GM23338 (cell line): Measurements from ENCODE around the gene GFRA1. TPM values are rescaled to one million over a fixed set of nuclear protein-coding genes. Genes with fewer than 3 reads are reported as not detected.
A peak's percentile ranks its signal among the peaks of the same experiment; 100 is the strongest.

Experiments
- ATAC-seq: fragments of 200-7000 bp; cut with Tn5 transposase; 3 replicates; pipeline ENCODE4 v1.9.1; 2020
- DNase-seq: peaks from one replicate; pipeline ENCODE4 v3.0.0-alpha.2; 2015; ENCODE audit warnings: low spot score
- H2AFZ ChIP-seq: fragments of 200-600 bp; sonication (generic); 2 replicates; pipeline ENCODE4 v1.8.0; 2016; ENCODE audit warnings: antibody characterized with exemption, mild to moderate bottlenecking, moderate library complexity
- H3F3A ChIP-seq: fragments of 200-600 bp; sonication (generic); replicated peaks from 2 replicates; pipeline ENCODE4 v1.8.0; 2017; ENCODE audit warnings: antibody characterized with exemption, mixed run types, low read depth
- H3K27ac ChIP-seq: fragments of 200-600 bp; sonication (generic); 2 replicates; pipeline ENCODE4 v1.6.1; 2016; ENCODE audit warnings: low read depth
- H3K27me3 ChIP-seq: fragments of 200-600 bp; sonication (generic); 2 replicates; pipeline ENCODE4 v1.8.0; 2016; ENCODE audit warnings: mild to moderate bottlenecking, mixed run types, moderate library complexity; ENCODE audit not compliant: insufficient read depth
- H3K36me3 ChIP-seq: fragments of 200-600 bp; sonication (generic); 2 replicates; pipeline ENCODE4 v1.8.0; 2016; ENCODE audit warnings: mild to moderate bottlenecking; ENCODE audit not compliant: insufficient read depth
- H3K4me1 ChIP-seq: fragments of 200-600 bp; sonication (generic); 2 replicates; pipeline ENCODE4 v1.8.0; 2016; ENCODE audit warnings: mild to moderate bottlenecking, moderate library complexity; ENCODE audit not compliant: insufficient read depth
- H3K4me2 ChIP-seq: fragments of 200-600 bp; sonication (generic); 2 replicates; pipeline ENCODE4 v1.7.1; 2017; ENCODE audit warnings: mixed run types
- H3K4me3 ChIP-seq: fragments of 200-600 bp; sonication (generic); 2 replicates; pipeline ENCODE4 v1.6.1; 2016; ENCODE audit warnings: mixed run types
- H3K79me2 ChIP-seq: fragments of 200-600 bp; sonication (generic); replicated peaks from 2 replicates; pipeline ENCODE4 v1.8.0; 2017; ENCODE audit warnings: mild to moderate bottlenecking; ENCODE audit not compliant: insufficient read depth
- H3K9me2 ChIP-seq: fragments of 200-600 bp; sonication (generic); 2 replicates; pipeline ENCODE4 v1.8.0; 2017; ENCODE audit not compliant: insufficient read depth
- H4K20me1 ChIP-seq: fragments of 200-600 bp; sonication (generic); replicated peaks from 2 replicates; pipeline ENCODE4 v1.8.0; 2017; ENCODE audit warnings: mild to moderate bottlenecking; ENCODE audit not compliant: insufficient read depth
- H3K27ac Mint-ChIP-seq: 2 replicates; pipeline ENCODE4 v1.8.0; 2020; ENCODE audit warnings: inconsistent platforms, mild to moderate bottlenecking, moderate library complexity, mixed read lengths
- H3K27me3 Mint-ChIP-seq: 3 replicates; pipeline ENCODE4 v1.8.0; 2022; ENCODE audit warnings: low read depth, mild to moderate bottlenecking, moderate library complexity, mixed read lengths, inconsistent platforms; ENCODE audit not compliant: insufficient read depth, poor library complexity
- H3K36me3 Mint-ChIP-seq: 3 replicates; pipeline ENCODE4 v1.8.0; 2021; ENCODE audit warnings: low read depth, mild to moderate bottlenecking, inconsistent platforms, moderate library complexity, mixed read lengths
- H3K4me1 Mint-ChIP-seq: 3 replicates; pipeline ENCODE4 v1.8.0; 2020; ENCODE audit warnings: mild to moderate bottlenecking, inconsistent platforms, mixed read lengths
- H3K4me3 Mint-ChIP-seq: 3 replicates; pipeline ENCODE4 v1.8.0; 2021; ENCODE audit warnings: moderate library complexity, mild to moderate bottlenecking, inconsistent platforms, mixed read lengths
- H3K9me3 Mint-ChIP-seq: 3 replicates; pipeline ENCODE4 v1.8.0; 2020; ENCODE audit warnings: moderate library complexity, mild to moderate bottlenecking, inconsistent platforms, mixed read lengths
- CREB1 ChIP-seq: fragments of 250-450 bp; sonication (Bioruptor Pico); IDR thresholded peaks from 2 replicates; pipeline ENCODE4 v1.5.0; 2020; ENCODE audit warnings: low read depth, mild to moderate bottlenecking, moderate library complexity
- EZH2phosphoT487 ChIP-seq: fragments of 200-600 bp; sonication (generic); IDR thresholded peaks from one replicate; pipeline ENCODE4 v1.8.1; 2018; ENCODE audit warnings: antibody characterized with exemption; ENCODE audit not compliant: unreplicated experiment
- JUNB ChIP-seq: IDR thresholded peaks from one replicate; pipeline ENCODE4 v1.6.1; 2016; ENCODE audit warnings: antibody characterized with exemption; ENCODE audit not compliant: unreplicated experiment
- NANOG ChIP-seq: IDR thresholded peaks from 2 replicates; pipeline ENCODE4 v1.6.1; 2016; ENCODE audit warnings: antibody characterized with exemption, borderline replicate concordance
- POLR2AphosphoS5 ChIP-seq: IDR thresholded peaks from 2 replicates; pipeline ENCODE4 v1.6.1; 2016; ENCODE audit warnings: antibody characterized with exemption, low read depth
- STAT1 ChIP-seq: IDR thresholded peaks from one replicate; pipeline ENCODE4 v1.6.1; 2016; ENCODE audit warnings: antibody characterized with exemption; ENCODE audit not compliant: unreplicated experiment
- ZNF114 ChIP-seq: fragments of 250-450 bp; sonication (Bioruptor Pico); IDR thresholded peaks from 2 replicates; pipeline ENCODE4 v1.5.0; 2020; ENCODE audit warnings: mild to moderate bottlenecking, moderate library complexity
- polyA plus RNA-seq: library from polyadenylated mRNA; unstranded; fragments of >200 nt; fragmentation: Nextera tagmentation; extraction: Ambion mirVana; gene quantifications from 2 replicates; pipeline ENCODE4 v1.2.1, GENCODE V29; 2016
- total RNA-seq: library from RNA; depleted of rRNA; stranded (reverse); fragments of >200 nt; shearing (Covaris generic); gene quantifications from 2 replicates; pipeline ENCODE4 v1.2.3, GENCODE V29; 2014
- TF ChIP-seq, protein P1 (sequence below): fragments of 250-450 bp; sonication (Bioruptor Pico); IDR thresholded peaks from 2 replicates; pipeline ENCODE4 v1.5.0; 2020; ENCODE audit warnings: mild to moderate bottlenecking, moderate library complexity
- TF ChIP-seq, protein P2 (sequence below): IDR thresholded peaks from 2 replicates; pipeline ENCODE4 v1.6.1; 2016; ENCODE audit warnings: antibody characterized with exemption

Gene GFRA1
- total and polyA plus RNA-seq, 2 experiments from 2014 or later, result 1.4 to 2.8 TPM

DNA sequence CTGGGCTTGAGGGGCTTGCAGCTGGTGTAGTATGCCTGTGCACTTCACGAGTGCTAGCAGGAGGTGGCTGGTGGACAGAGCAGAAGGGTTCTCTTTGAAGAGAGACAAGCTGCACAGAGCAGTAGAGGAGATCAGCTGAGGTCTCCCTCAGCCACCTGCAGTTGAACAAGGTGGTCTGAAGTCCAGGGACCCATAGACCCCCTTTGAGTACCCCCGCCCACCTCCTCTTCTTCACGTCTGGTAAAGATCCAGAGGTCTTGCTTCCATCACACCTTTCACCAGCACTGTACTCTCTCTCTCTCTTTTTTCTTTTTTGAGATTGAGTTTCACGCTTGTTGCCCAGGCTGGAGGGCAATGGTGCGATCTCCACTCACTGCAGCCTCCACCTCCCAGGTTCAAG lies 157.2 kb downstream of the GFRA1 start (continued):
- no peak for TF ChIP-seq JUNB
- TF ChIP-seq, protein P1, sequence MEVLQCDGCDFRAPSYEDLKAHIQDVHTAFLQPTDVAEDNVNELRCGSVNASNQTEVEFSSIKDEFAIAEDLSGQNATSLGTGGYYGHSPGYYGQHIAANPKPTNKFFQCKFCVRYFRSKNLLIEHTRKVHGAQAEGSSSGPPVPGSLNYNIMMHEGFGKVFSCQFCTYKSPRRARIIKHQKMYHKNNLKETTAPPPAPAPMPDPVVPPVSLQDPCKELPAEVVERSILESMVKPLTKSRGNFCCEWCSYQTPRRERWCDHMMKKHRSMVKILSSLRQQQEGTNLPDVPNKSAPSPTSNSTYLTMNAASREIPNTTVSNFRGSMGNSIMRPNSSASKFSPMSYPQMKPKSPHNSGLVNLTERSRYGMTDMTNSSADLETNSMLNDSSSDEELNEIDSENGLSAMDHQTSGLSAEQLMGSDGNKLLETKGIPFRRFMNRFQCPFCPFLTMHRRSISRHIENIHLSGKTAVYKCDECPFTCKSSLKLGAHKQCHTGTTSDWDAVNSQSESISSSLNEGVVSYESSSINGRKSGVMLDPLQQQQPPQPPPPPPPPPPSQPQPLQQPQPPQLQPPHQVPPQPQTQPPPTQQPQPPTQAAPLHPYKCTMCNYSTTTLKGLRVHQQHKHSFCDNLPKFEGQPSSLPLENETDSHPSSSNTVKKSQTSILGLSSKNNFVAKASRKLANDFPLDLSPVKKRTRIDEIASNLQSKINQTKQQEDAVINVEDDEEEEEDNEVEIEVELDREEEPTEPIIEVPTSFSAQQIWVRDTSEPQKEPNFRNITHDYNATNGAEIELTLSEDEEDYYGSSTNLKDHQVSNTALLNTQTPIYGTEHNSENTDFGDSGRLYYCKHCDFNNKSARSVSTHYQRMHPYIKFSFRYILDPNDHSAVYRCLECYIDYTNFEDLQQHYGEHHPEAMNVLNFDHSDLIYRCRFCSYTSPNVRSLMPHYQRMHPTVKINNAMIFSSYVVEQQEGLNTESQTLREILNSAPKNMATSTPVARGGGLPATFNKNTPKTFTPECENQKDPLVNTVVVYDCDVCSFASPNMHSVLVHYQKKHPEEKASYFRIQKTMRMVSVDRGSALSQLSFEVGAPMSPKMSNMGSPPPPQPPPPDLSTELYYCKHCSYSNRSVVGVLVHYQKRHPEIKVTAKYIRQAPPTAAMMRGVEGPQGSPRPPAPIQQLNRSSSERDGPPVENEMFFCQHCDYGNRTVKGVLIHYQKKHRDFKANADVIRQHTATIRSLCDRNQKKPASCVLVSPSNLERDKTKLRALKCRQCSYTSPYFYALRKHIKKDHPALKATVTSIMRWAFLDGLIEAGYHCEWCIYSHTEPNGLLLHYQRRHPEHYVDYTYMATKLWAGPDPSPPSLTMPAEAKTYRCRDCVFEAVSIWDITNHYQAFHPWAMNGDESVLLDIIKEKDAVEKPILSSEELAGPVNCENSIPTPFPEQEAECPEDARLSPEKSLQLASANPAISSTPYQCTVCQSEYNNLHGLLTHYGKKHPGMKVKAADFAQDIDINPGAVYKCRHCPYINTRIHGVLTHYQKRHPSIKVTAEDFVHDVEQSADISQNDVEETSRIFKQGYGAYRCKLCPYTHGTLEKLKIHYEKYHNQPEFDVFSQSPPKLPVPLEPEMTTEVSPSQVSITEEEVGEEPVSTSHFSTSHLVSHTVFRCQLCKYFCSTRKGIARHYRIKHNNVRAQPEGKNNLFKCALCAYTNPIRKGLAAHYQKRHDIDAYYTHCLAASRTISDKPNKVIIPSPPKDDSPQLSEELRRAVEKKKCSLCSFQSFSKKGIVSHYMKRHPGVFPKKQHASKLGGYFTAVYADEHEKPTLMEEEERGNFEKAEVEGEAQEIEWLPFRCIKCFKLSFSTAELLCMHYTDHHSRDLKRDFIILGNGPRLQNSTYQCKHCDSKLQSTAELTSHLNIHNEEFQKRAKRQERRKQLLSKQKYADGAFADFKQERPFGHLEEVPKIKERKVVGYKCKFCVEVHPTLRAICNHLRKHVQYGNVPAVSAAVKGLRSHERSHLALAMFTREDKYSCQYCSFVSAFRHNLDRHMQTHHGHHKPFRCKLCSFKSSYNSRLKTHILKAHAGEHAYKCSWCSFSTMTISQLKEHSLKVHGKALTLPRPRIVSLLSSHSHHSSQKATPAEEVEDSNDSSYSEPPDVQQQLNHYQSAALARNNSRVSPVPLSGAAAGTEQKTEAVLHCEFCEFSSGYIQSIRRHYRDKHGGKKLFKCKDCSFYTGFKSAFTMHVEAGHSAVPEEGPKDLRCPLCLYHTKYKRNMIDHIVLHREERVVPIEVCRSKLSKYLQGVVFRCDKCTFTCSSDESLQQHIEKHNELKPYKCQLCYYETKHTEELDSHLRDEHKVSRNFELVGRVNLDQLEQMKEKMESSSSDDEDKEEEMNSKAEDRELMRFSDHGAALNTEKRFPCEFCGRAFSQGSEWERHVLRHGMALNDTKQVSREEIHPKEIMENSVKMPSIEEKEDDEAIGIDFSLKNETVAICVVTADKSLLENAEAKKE (CRISPR knock-in tag), result no peak
- TF ChIP-seq CREB1 (CRISPR knock-in tag), result no peak
- TF ChIP-seq ZNF114 (CRISPR knock-in tag), result no peak

DNA sequence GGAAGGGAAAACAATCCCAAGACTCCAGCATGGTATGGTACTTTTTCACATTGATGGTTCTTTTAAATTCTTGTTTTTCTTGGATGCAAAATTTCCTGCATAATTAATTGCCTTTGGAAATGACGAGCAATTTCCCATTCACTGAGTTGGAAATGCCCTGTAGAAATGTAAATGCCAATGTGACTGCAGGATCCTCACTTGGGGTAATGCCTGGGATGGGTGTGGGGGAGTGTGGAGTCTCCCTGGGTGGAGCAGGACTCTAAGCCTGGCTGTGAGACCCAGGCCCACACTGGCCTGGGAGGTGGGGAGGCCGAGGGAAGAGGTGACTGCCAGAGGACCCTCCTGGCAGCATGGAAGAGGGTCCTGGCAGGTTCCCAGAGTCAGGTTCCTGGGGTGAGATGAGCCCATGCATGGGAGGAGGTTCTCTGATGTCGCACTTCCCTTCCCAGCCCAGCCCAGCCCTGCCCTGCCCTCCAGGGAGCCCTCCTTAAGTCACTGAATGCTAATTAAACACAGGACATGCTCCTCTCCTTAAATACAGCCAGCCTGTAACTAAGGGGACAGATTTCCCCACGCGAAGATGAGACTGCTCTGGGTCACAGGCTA lies 157.9 kb downstream of the GFRA1 start:
- no peaks in the 10 kb centered on the region for H3K4me1 ChIP-seq
- no peaks in the 10 kb centered on the region for H3K79me2 ChIP-seq
- H3K4me1 Mint-ChIP-seq, result peaks cover 16% of the 10 kb centered on the region
- H4K20me1 ChIP-seq, result no peaks in the 10 kb centered on the region
- no peak overlapping the region for H3K4me3 ChIP-seq
- no peaks in the 10 kb centered on the region for H3K36me3 ChIP-seq
- H3K27ac Mint-ChIP-seq, result no peak overlapping the region
- no peaks in the 10 kb centered on the region; the same call in 2 of the 3 replicates for H3K36me3 Mint-ChIP-seq
- 0 out of 2 replicates have a peak, but pooled peaks cover 7% of the 10 kb centered on the region for H3K9me2 ChIP-seq
- no peak overlapping the region for H3K4me3 Mint-ChIP-seq
- H3K4me2 ChIP-seq, result 0 out of 2 replicates have a peak overlapping the region, but pooled peaks have one; percentile 35
- DNase-seq, result no peak
- no peaks in the 10 kb centered on the region for H3F3A ChIP-seq
- H3K27me3 Mint-ChIP-seq, result peaks cover 1% of the 10 kb centered on the region
- H3K27me3 ChIP-seq, result no peaks in the 10 kb centered on the region
- no peak overlapping the region for H3K27ac ChIP-seq
- H3K9me3 Mint-ChIP-seq, result peaks cover 4% of the 10 kb centered on the region; the same call in 2 of the 3 replicates
- no peak overlapping the region for H2AFZ ChIP-seq
- ATAC-seq, result peak; percentile 65
- TF ChIP-seq, protein P2, sequence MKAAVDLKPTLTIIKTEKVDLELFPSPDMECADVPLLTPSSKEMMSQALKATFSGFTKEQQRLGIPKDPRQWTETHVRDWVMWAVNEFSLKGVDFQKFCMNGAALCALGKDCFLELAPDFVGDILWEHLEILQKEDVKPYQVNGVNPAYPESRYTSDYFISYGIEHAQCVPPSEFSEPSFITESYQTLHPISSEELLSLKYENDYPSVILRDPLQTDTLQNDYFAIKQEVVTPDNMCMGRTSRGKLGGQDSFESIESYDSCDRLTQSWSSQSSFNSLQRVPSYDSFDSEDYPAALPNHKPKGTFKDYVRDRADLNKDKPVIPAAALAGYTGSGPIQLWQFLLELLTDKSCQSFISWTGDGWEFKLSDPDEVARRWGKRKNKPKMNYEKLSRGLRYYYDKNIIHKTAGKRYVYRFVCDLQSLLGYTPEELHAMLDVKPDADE, result no peak
- TF ChIP-seq ZNF114 (CRISPR knock-in tag) (no peak), NANOG (no peak), POLR2AphosphoS5 (no peak), STAT1 (no peak), EZH2phosphoT487 (no peak)
- TF ChIP-seq, protein P1 (CRISPR knock-in tag), result no peak
